GM10266 (cell line): ENCODE measurements around the gene XPNPEP1.

Experiments used
- DNase-seq: peaks from one replicate; pipeline ENCODE4 v3.0.0; 2012; ENCODE audit errors: extremely low spot score
- CTCF ChIP-seq: IDR thresholded peaks from 2 replicates; pipeline ENCODE4 v1.5.1; 2012; ENCODE audit warnings: mild to moderate bottlenecking, low read depth; ENCODE audit not compliant: control insufficient read depth, insufficient read depth; ENCODE audit errors: missing control alignments

Gene XPNPEP1

GRCh38 chr10:109893386-109893785 lies 29.9 kb downstream of the XPNPEP1 start:
- no peak for DNase-seq
- TF ChIP-seq CTCF, result no peak

- DNase-seq, result no peak
- no peak for TF ChIP-seq CTCF
These were observed 30.4 kb downstream of the XPNPEP1 start for GRCh38 chr10:109892931-109893330.

- no peak for DNase-seq
- no peak for TF ChIP-seq CTCF
These were observed 31.2 kb downstream of the XPNPEP1 start for GRCh38 chr10:109892117-109892516.

- DNase-seq, result no peak
- TF ChIP-seq CTCF, result no peak
These were observed 32.2 kb downstream of the XPNPEP1 start for GRCh38 chr10:109891105-109891504.

GRCh38 chr10:109889867-109890266 lies 33.4 kb downstream of the XPNPEP1 start:
- no peak for DNase-seq
- TF ChIP-seq CTCF, result no peak

GRCh38 chr10:109887776-109888175 lies 35.5 kb downstream of the XPNPEP1 start:
- no peak for DNase-seq
- no peak for TF ChIP-seq CTCF

- DNase-seq, result no peak
- TF ChIP-seq CTCF, result no peak
These were observed 36.1 kb downstream of the XPNPEP1 start for GRCh38 chr10:109887243-109887642.
